GM12878 (cell line): ENCODE measurements around the gene PRELID2. TPM values are rescaled to one million over a fixed set of nuclear protein-coding genes. Genes with fewer than 3 reads are reported as not detected.

ENCODE experiments used
- ATAC-seq: fragments of 200-7000 bp; cut with Tn5 transposase; 3 replicates; pipeline ENCODE4 v1.9.1; 2020; ENCODE audit warnings: mild to moderate bottlenecking, moderate library complexity
- BruUV-seq: library from RNA; stranded (reverse); fragments of 400-500 nt; replicated peaks from 2 replicates; lab custom pipeline; 2021; lab: Mats Ljungman, UMichigan
- CTCF ChIA-PET: fragments of 300-600 bp; sonication (Branson Sonifier 250); formaldehyde crosslinking; extraction: SDS; loops from one replicate; lab custom pipeline; 2021; ENCODE audit warnings: inconsistent platforms; lab: Yijun Ruan, JAX
- POLR2A ChIA-PET: fragments of 350-600 bp; formaldehyde crosslinking; extraction: SDS; loops from one replicate; lab custom pipeline; 2021; ENCODE audit warnings: inconsistent platforms; lab: Charles Lee
- RAD21 ChIA-PET: fragments of 300-600 bp; sonication (Branson Sonifier 250); formaldehyde crosslinking; loops from one replicate; lab custom pipeline; 2023; ENCODE audit warnings: antibody characterized with exemption; ENCODE audit not compliant: unreplicated experiment; lab: Charles Lee
- SMC1A ChIA-PET: fragments of 300-600 bp; sonication (Branson Sonifier 250); formaldehyde crosslinking; loops from one replicate; lab custom pipeline; 2023; ENCODE audit not compliant: unreplicated experiment, uncharacterized antibody; lab: Charles Lee
- DNase-seq: peaks from one replicate; pipeline ENCODE4 v3.0.0-alpha.2; 2011; ENCODE audit warnings: low read depth, low spot score
- FAIRE-seq: peaks from 3 replicates; lab custom pipeline; 2011; peaks lifted over from hg19 to GRCh38; lab: Jason Lieb, UNC
- H2AFZ ChIP-seq: 2 replicates; pipeline ENCODE4 v1.6.0; 2011; ENCODE audit warnings: low read depth, low read length, control low read depth; ENCODE audit not compliant: control insufficient read depth
- H3K27ac ChIP-seq: 2 replicates; pipeline ENCODE4 v1.5.1; 2011; ENCODE audit warnings: control low read depth; ENCODE audit not compliant: control insufficient read depth, insufficient read depth
- H3K27me3 ChIP-seq, 2 experiments: replicated peaks in 1 of 2; 2 replicates each; pipeline versions ENCODE4 v1.6.0 to v1.6.1; 2011; ENCODE audit warnings: low read length in 1 of 2; ENCODE audit not compliant: control insufficient read depth in 2 of 2, insufficient read depth in 2 of 2
- H3K36me3 ChIP-seq, 2 experiments: 2 replicates each; pipeline ENCODE4 v1.5.1; 2011; ENCODE audit warnings: low read length in 1 of 2; ENCODE audit not compliant: control insufficient read depth in 2 of 2, insufficient read depth in 2 of 2
- H3K4me1 ChIP-seq: 2 replicates; pipeline ENCODE4 v1.6.1; 2011; ENCODE audit warnings: mild to moderate bottlenecking, low read length, moderate library complexity, mixed read lengths; ENCODE audit not compliant: control insufficient read depth, insufficient read depth
- H3K4me2 ChIP-seq: 2 replicates; pipeline ENCODE4 v1.6.0; 2011; ENCODE audit warnings: control low read depth; ENCODE audit not compliant: control insufficient read depth, insufficient read depth
- H3K4me3 ChIP-seq: fragments of 200-600 bp; sonication (generic); 2 replicates; pipeline ENCODE4 v1.5.1; 2016
- H3K79me2 ChIP-seq: 2 replicates; pipeline ENCODE4 v1.6.0; 2011; ENCODE audit warnings: low read length; ENCODE audit not compliant: control insufficient read depth, insufficient read depth
- H3K9ac ChIP-seq: 2 replicates; pipeline ENCODE4 v1.8.0; 2011; ENCODE audit warnings: low read length, control low read depth, mixed read lengths; ENCODE audit not compliant: control insufficient read depth, insufficient read depth
- H3K9me3 ChIP-seq: replicated peaks from 3 replicates; pipeline ENCODE4 v1.5.1; 2011; ENCODE audit warnings: mild to moderate bottlenecking, low read length; ENCODE audit not compliant: control insufficient read depth, insufficient read depth
- H4K20me1 ChIP-seq: 2 replicates; pipeline ENCODE4 v1.6.0; 2011; ENCODE audit not compliant: control insufficient read depth, insufficient read depth
- CHD1 ChIP-seq: IDR thresholded peaks from 2 replicates; pipeline ENCODE4 v1.6.1; 2012; ENCODE audit warnings: low read depth, low read length, improper control_type of control experiment
- PAX5 ChIP-seq: IDR thresholded peaks from 2 replicates; pipeline ENCODE4 v1.6.1; 2011; ENCODE audit warnings: low read depth, low read length, borderline replicate concordance
- RELA ChIP-seq: fragments of 450-650 bp; IDR thresholded peaks from 2 replicates; pipeline ENCODE4 v1.8.0; 2014; ENCODE audit warnings: borderline replicate concordance; ENCODE audit not compliant: partially characterized antibody
- RFX5 ChIP-seq: IDR thresholded peaks from 2 replicates; pipeline ENCODE4 v1.6.1; 2011; ENCODE audit warnings: low read depth, low read length, improper control_type of control experiment
- WGBS: methylation state at CpG from one replicate; pipeline ENCODE4 v1.1.6; 2016; ENCODE audit warnings: low lambda C conversion rate; ENCODE audit not compliant: insufficient replicate concordance, insufficient coverage; ENCODE audit errors: missing lambda C conversion rate; 5-methylcytosine and 5-hydroxymethylcytosine counted together
- in situ Hi-C: fragments of 300-500 bp; cut with MboI; formaldehyde crosslinking; loops from 9 replicates; pipeline ENCODE4 v1.14.3; 2018; ENCODE audit warnings: mixed read lengths
- intact Hi-C: fragments of 100-400 bp; cut with micrococcal nuclease; formaldehyde crosslinking; loops from one replicate; pipeline ENCODE4 v1.14.2; 2022; ENCODE audit not compliant: unreplicated experiment
- polyA plus RNA-seq, 11 experiments: library from polyadenylated mRNA; depleted of rRNA in 4 of 11; unstranded in 6 of 11; stranded (reverse) in 5 of 11; fragments of >200 nt; fragmentation: Nextera tagmentation in 4 of 11; fragmentation: Illumina TruSeq in 1 of 11; extraction: Ambion mirVana in 4 of 11; extraction: Trizol in 1 of 11; gene quantifications; 1 replicate in 1 of 11; 2 replicates in 10 of 11; pipeline versions ENCODE4 v1.2.1 to v1.2.3, GENCODE V29; 2011 to 2016; ENCODE audit warnings: inconsistent platforms in 2 of 11, missing spikeins in 2 of 11, low read depth in 1 of 11
- total RNA-seq, 4 experiments: library from RNA; depleted of rRNA in 3 of 4; stranded (reverse); fragments of >200 nt in 3 of 4; fragmentation: Illumina TruSeq in 1 of 4; extraction: Trizol in 1 of 4; gene quantifications; 2 replicates each; pipeline versions ENCODE4 v1.2.1 to v1.2.3, GENCODE V29; 2013 to 2021
- TF ChIP-seq, protein P1 (sequence below): IDR thresholded peaks from 2 replicates; pipeline ENCODE4 v1.6.1; 2012; ENCODE audit warnings: low read depth, low read length, improper control_type of control experiment
- TF ChIP-seq, protein P2 (sequence below): IDR thresholded peaks from 2 replicates; pipeline ENCODE4 v1.6.1; 2012; ENCODE audit warnings: low read length, inconsistent platforms
- TF ChIP-seq, protein P3 (sequence below): IDR thresholded peaks from 2 replicates; pipeline ENCODE4 v1.6.1; 2011; ENCODE audit warnings: low read depth, mild to moderate bottlenecking, low read length, moderate library complexity, borderline replicate concordance; ENCODE audit errors: extremely low read depth
- TF ChIP-seq, protein P4 (sequence below): fragments of 450-650 bp; IDR thresholded peaks from 2 replicates; pipeline ENCODE4 v1.6.1; 2017; ENCODE audit warnings: antibody characterized with exemption, mild to moderate bottlenecking, moderate library complexity
- TF ChIP-seq, protein P5 (sequence below): IDR thresholded peaks from 2 replicates; pipeline ENCODE4 v1.6.1; 2011; ENCODE audit warnings: mild to moderate bottlenecking, low read depth, low read length, moderate library complexity; ENCODE audit not compliant: insufficient replicate concordance
- TF ChIP-seq, protein P6 (sequence below): fragments of 450-650 bp; formaldehyde crosslinking; IDR thresholded peaks from 2 replicates; pipeline ENCODE4 v1.5.0; 2022; ENCODE audit warnings: mild to moderate bottlenecking, missing genetic modification characterization

Gene PRELID2
- total and polyA plus RNA-seq, 10 of the 15 experiments (the other 5 are each of a cell fraction or from before 2014, with no cell fraction given) = 0.07 to 0.31 (median 0.13) TPM; not detected in 5

DNA sequence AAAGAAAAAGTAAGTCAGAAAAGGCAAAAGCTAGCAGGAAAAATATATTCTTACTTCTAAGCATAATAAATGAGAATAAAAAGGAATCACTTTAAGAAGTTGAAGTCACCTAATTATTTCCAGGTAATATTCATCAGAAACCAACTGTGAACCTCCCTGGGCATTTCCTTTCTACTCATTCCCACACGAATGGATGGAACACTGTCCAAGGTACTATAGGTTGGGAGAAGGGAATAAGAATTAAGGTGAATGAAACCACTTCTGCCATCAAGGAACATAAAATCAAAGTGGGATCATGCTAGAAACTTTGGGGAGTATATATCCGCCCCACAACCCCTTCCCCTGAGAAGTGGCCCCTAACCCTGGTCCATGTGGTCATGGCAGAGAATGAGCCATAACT lies 41.6 kb downstream of the PRELID2 start:
- ATAC-seq (no peak), FAIRE-seq (no peak), DNase-seq (no peak)
- ChIA-PET SMC1A (no interaction called here), RAD21 (no interaction called here), CTCF (interaction anchor here (0.8 kb wide), 1 partner anchor 12 kb away, joined by 3 read pairs; no protein-coding TSS in a partner anchor), POLR2A (no interaction called here)
- TF ChIP-seq RELA = no peak
- TF ChIP-seq, protein P1, sequence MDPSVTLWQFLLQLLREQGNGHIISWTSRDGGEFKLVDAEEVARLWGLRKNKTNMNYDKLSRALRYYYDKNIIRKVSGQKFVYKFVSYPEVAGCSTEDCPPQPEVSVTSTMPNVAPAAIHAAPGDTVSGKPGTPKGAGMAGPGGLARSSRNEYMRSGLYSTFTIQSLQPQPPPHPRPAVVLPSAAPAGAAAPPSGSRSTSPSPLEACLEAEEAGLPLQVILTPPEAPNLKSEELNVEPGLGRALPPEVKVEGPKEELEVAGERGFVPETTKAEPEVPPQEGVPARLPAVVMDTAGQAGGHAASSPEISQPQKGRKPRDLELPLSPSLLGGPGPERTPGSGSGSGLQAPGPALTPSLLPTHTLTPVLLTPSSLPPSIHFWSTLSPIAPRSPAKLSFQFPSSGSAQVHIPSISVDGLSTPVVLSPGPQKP = no peak
- TF ChIP-seq, protein P2, sequence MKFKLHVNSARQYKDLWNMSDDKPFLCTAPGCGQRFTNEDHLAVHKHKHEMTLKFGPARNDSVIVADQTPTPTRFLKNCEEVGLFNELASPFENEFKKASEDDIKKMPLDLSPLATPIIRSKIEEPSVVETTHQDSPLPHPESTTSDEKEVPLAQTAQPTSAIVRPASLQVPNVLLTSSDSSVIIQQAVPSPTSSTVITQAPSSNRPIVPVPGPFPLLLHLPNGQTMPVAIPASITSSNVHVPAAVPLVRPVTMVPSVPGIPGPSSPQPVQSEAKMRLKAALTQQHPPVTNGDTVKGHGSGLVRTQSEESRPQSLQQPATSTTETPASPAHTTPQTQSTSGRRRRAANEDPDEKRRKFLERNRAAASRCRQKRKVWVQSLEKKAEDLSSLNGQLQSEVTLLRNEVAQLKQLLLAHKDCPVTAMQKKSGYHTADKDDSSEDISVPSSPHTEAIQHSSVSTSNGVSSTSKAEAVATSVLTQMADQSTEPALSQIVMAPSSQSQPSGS = no peak
- TF ChIP-seq, protein P3, sequence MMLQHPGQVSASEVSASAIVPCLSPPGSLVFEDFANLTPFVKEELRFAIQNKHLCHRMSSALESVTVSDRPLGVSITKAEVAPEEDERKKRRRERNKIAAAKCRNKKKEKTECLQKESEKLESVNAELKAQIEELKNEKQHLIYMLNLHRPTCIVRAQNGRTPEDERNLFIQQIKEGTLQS = no peak
- TF ChIP-seq CHD1 = no peak
- TF ChIP-seq, protein P4, sequence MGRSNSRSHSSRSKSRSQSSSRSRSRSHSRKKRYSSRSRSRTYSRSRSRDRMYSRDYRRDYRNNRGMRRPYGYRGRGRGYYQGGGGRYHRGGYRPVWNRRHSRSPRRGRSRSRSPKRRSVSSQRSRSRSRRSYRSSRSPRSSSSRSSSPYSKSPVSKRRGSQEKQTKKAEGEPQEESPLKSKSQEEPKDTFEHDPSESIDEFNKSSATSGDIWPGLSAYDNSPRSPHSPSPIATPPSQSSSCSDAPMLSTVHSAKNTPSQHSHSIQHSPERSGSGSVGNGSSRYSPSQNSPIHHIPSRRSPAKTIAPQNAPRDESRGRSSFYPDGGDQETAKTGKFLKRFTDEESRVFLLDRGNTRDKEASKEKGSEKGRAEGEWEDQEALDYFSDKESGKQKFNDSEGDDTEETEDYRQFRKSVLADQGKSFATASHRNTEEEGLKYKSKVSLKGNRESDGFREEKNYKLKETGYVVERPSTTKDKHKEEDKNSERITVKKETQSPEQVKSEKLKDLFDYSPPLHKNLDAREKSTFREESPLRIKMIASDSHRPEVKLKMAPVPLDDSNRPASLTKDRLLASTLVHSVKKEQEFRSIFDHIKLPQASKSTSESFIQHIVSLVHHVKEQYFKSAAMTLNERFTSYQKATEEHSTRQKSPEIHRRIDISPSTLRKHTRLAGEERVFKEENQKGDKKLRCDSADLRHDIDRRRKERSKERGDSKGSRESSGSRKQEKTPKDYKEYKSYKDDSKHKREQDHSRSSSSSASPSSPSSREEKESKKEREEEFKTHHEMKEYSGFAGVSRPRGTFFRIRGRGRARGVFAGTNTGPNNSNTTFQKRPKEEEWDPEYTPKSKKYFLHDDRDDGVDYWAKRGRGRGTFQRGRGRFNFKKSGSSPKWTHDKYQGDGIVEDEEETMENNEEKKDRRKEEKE = no peak
- no peak for TF ChIP-seq RFX5
- TF ChIP-seq, protein P5, sequence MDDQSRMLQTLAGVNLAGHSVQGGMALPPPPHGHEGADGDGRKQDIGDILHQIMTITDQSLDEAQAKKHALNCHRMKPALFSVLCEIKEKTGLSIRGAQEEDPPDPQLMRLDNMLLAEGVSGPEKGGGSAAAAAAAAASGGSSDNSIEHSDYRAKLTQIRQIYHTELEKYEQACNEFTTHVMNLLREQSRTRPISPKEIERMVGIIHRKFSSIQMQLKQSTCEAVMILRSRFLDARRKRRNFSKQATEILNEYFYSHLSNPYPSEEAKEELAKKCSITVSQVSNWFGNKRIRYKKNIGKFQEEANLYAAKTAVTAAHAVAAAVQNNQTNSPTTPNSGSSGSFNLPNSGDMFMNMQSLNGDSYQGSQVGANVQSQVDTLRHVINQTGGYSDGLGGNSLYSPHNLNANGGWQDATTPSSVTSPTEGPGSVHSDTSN = no peak
- TF ChIP-seq, protein P6, sequence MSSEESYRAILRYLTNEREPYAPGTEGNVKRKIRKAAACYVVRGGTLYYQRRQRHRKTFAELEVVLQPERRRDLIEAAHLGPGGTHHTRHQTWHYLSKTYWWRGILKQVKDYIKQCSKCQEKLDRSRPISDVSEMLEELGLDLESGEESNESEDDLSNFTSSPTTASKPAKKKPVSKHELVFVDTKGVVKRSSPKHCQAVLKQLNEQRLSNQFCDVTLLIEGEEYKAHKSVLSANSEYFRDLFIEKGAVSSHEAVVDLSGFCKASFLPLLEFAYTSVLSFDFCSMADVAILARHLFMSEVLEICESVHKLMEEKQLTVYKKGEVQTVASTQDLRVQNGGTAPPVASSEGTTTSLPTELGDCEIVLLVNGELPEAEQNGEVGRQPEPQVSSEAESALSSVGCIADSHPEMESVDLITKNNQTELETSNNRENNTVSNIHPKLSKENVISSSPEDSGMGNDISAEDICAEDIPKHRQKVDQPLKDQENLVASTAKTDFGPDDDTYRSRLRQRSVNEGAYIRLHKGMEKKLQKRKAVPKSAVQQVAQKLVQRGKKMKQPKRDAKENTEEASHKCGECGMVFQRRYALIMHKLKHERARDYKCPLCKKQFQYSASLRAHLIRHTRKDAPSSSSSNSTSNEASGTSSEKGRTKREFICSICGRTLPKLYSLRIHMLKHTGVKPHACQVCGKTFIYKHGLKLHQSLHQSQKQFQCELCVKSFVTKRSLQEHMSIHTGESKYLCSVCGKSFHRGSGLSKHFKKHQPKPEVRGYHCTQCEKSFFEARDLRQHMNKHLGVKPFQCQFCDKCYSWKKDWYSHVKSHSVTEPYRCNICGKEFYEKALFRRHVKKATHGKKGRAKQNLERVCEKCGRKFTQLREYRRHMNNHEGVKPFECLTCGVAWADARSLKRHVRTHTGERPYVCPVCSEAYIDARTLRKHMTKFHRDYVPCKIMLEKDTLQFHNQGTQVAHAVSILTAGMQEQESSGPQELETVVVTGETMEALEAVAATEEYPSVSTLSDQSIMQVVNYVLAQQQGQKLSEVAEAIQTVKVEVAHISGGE (CRISPR knock-in tag) = no peak
- TF ChIP-seq PAX5 = no peak
- Histone ChIP-seq H3K36me3 (no peaks in the 10 kb centered on the region), H3K27me3 (no peaks in the 10 kb centered on the region), H3K9ac (no peak overlapping the region), H3K27ac (no peak overlapping the region), H2AFZ (no peak overlapping the region), H3K9me3 (no peaks in the 10 kb centered on the region), H3K79me2 (no peaks in the 10 kb centered on the region), H3K4me1 (no peaks in the 10 kb centered on the region), H4K20me1 (no peaks in the 10 kb centered on the region), H3K4me2 (no peak overlapping the region), H3K4me3 (no peak overlapping the region)
- WGBS = 5% methylated on average over 2 of the region's 2 CpGs
- in situ Hi-C loops = no loop called here
- intact Hi-C loops = no loop called here
- no TSS peak for BruUV-seq
